Body of pancreas (tissue), 4 donors: ENCODE results near the gene BLOC1S3.

ENCODE experiments used
- CTCF ChIP-seq, 7 experiments: fragments of 450-650 bp in 4 of 7; fragments of 200-600 bp in 3 of 7; sonication (generic) in 3 of 7; IDR thresholded peaks; one replicate each; pipeline ENCODE4 v1.5.1; 2016 to 2019; ENCODE audit warnings: antibody characterized with exemption in 7 of 7
- POLR2A ChIP-seq, 3 donors: fragments of 450-650 bp; IDR thresholded peaks; one replicate each; pipeline ENCODE4 v1.6.1; 2016; ENCODE audit warnings: antibody characterized with exemption in 3 of 3, mild to moderate bottlenecking in 2 of 3

GRCh38 chr19:45140533-45140932 lies 38.1 kb upstream of the BLOC1S3 start:
- TF ChIP-seq CTCF (IDR thresholded peaks at IDR 0.05) (no peak), POLR2A (IDR thresholded peaks at IDR 0.05) (no peak)
